ENCODE results near the gene TGM2. TPM values are rescaled to one million over a fixed set of nuclear protein-coding genes. Genes with fewer than 3 reads are reported as not detected.

Gene TGM2
- total RNA-seq, 4 donors from 2014 or later, result 163 to 385 (median 188) TPM

GRCh38 chr20:38147751-38148150, 17.3 kb downstream of the TGM2 start:
- WGBS, 2 donors (ENCODE audit: low coverage in 1 of 2), result 88% methylated on average over 13 of the region's 14 CpGs; no CpG with 5 or more reads in 1 of the 2 donors
- Histone ChIP-seq H3K27ac (peak overlapping the region in 2 of 4 donors; percentile 39 to 48), H3K36me3 (peaks cover 0 to 50% of the 10 kb centered on the region in 2 donors), H3K4me3 (no peak overlapping the region), H3K27me3 (no peaks in the 10 kb centered on the region), H3K9me3 (no peaks in the 10 kb centered on the region), H3K4me1 (peaks cover 13 to 71% (median 34%) of the 10 kb centered on the region in 3 donors)
- no peak for ATAC-seq
- TF ChIP-seq POLR2AphosphoS5 (IDR thresholded peaks at IDR 0.05) (no peak), POLR2A (IDR thresholded peaks at IDR 0.05) (no peak), EP300 (IDR thresholded peaks at IDR 0.05) (no peak), CTCF (IDR thresholded peaks at IDR 0.05) (no peak)

- 65 to 70% methylated on average over 6 to 7 of the region's 9 CpGs for WGBS, 2 donors (ENCODE audit: low coverage in 1 of 2)
- Histone ChIP-seq H3K27me3 (no peaks in the 10 kb centered on the region), H3K27ac (peak overlapping the region in 3 of 4 donors; percentile 23 to 75 (median 48)), H3K4me3 (no peak overlapping the region), H3K9me3 (no peaks in the 10 kb centered on the region), H3K36me3 (peaks cover 0 to 50% of the 10 kb centered on the region in 2 donors), H3K4me1 (peaks cover 13 to 70% (median 28%) of the 10 kb centered on the region in 3 donors)
- TF ChIP-seq CTCF (IDR thresholded peaks at IDR 0.05), result no peak
- TF ChIP-seq POLR2A (IDR thresholded peaks at IDR 0.05), result no peak
- TF ChIP-seq POLR2AphosphoS5 (IDR thresholded peaks at IDR 0.05), result no peak
- no peak for TF ChIP-seq EP300 (IDR thresholded peaks at IDR 0.05)
- no peak for ATAC-seq
These were observed 17.9 kb downstream of the TGM2 start for GRCh38 chr20:38147163-38147562.

GRCh38 chr20:38146628-38147027, 18.4 kb downstream of the TGM2 start:
- Histone ChIP-seq H3K4me1 (peaks cover 13 to 65% (median 23%) of the 10 kb centered on the region in 3 donors), H3K27ac (peak overlapping the region in 3 of 4 donors; percentile 23 to 75 (median 48)), H3K36me3 (peaks cover 0 to 56% of the 10 kb centered on the region in 2 donors)

GRCh38 chr20:38146156-38146555, 18.9 kb downstream of the TGM2 start:
- Histone ChIP-seq H3K4me1 (peaks cover 13 to 60% (median 22%) of the 10 kb centered on the region in 3 donors), H3K27ac (peak overlapping the region in 3 of 4 donors; percentile 23 to 75 (median 48)), H3K4me3 (no peak overlapping the region), H3K27me3 (no peaks in the 10 kb centered on the region), H3K9me3 (no peaks in the 10 kb centered on the region), H3K36me3 (peaks cover 0 to 60% of the 10 kb centered on the region in 2 donors)
- WGBS, 2 donors (ENCODE audit: low coverage in 1 of 2), result 33 to 75% methylated on average over 1 of the region's 4 CpGs
- ATAC-seq, result no peak
- TF ChIP-seq POLR2AphosphoS5 (IDR thresholded peaks at IDR 0.05) (no peak), CTCF (IDR thresholded peaks at IDR 0.05) (no peak), EP300 (IDR thresholded peaks at IDR 0.05) (no peak), POLR2A (IDR thresholded peaks at IDR 0.05) (no peak)

More at GRCh38 chr20:38146628-38147027, 18.4 kb downstream of the TGM2 start:
- ATAC-seq, result no peak
- Histone ChIP-seq H3K4me3 (no peak overlapping the region), H3K27me3 (no peaks in the 10 kb centered on the region), H3K9me3 (no peaks in the 10 kb centered on the region)
- WGBS, 2 donors (ENCODE audit: low coverage in 1 of 2), result 80 to 100% methylated on average over 1 of the region's 20 CpGs
- no peak for TF ChIP-seq POLR2AphosphoS5 (IDR thresholded peaks at IDR 0.05)
- no peak for TF ChIP-seq POLR2A (IDR thresholded peaks at IDR 0.05)
- TF ChIP-seq CTCF (IDR thresholded peaks at IDR 0.05), result no peak
- TF ChIP-seq EP300 (IDR thresholded peaks at IDR 0.05), result no peak

GRCh38 chr20:38145729-38146075, 19.4 kb downstream of the TGM2 start:
- no peak overlapping the region for H3K4me3 ChIP-seq
- ATAC-seq, result no peak
- no peaks in the 10 kb centered on the region for H3K27me3 ChIP-seq
- 80 to 100% methylated on average over 3 to 4 of the region's 4 CpGs for WGBS, 2 donors (ENCODE audit: low coverage in 1 of 2)
- no peaks in the 10 kb centered on the region for H3K9me3 ChIP-seq
- no peak for TF ChIP-seq EP300 (IDR thresholded peaks at IDR 0.05)
- no peak for TF ChIP-seq POLR2A (IDR thresholded peaks at IDR 0.05)
- no peak for TF ChIP-seq POLR2AphosphoS5 (IDR thresholded peaks at IDR 0.05)
- no peak for TF ChIP-seq CTCF (IDR thresholded peaks at IDR 0.05)
- peak overlapping the region in 3 of 4 donors; percentile 75 to 88 (median 82) for H3K27ac ChIP-seq
- peaks cover 13 to 55% (median 22%) of the 10 kb centered on the region in 3 donors for H3K4me1 ChIP-seq
- H3K36me3 ChIP-seq, result peaks cover 0 to 60% of the 10 kb centered on the region in 2 donors
